Liver (tissue), 9 donors: ENCODE data around the gene IFT57. TPM values are rescaled to one million over a fixed set of nuclear protein-coding genes. Genes with fewer than 3 reads are reported as not detected.

Source experiments
- DNase-seq: peaks from one replicate; pipeline ENCODE4 v3.0.0-alpha.2; 2017; ENCODE audit warnings: low spot score
- H3K27ac ChIP-seq, 2 donors: one replicate each; pipeline ENCODE4 v1.7.0; 2013; ENCODE audit warnings: inconsistent platforms in 2 of 2, low read length in 2 of 2, control low read depth in 1 of 2, low read depth in 1 of 2, mild to moderate bottlenecking in 1 of 2
- H3K27me3 ChIP-seq, 4 donors: one replicate each; pipeline versions ENCODE4 v1.6.1 to v1.7.0; 2013; ENCODE audit warnings: low read length in 3 of 4, inconsistent platforms in 1 of 4, mild to moderate bottlenecking in 1 of 4, moderate library complexity in 1 of 4; ENCODE audit not compliant: control insufficient read depth in 4 of 4, insufficient read depth in 4 of 4
- H3K36me3 ChIP-seq, 4 donors: one replicate each; pipeline versions ENCODE4 v1.6.1 to v1.7.0; 2013; ENCODE audit warnings: low read length in 3 of 4, mild to moderate bottlenecking in 3 of 4, low read depth in 1 of 4, moderate library complexity in 1 of 4; ENCODE audit not compliant: control insufficient read depth in 4 of 4, insufficient read depth in 3 of 4
- H3K4me1 ChIP-seq, 4 donors: one replicate each; pipeline versions ENCODE4 v1.6.1 to v1.7.0; 2013; ENCODE audit warnings: low read length in 3 of 4, mild to moderate bottlenecking in 3 of 4, moderate library complexity in 1 of 4; ENCODE audit not compliant: control insufficient read depth in 4 of 4, insufficient read depth in 4 of 4
- H3K4me3 ChIP-seq, 3 donors: one replicate each; pipeline versions ENCODE4 v1.6.1 to v1.7.0; 2013; ENCODE audit warnings: low read length in 3 of 3, control low read depth in 1 of 3, low read depth in 1 of 3, mild to moderate bottlenecking in 1 of 3
- H3K9ac ChIP-seq, 2 donors: one replicate each; pipeline ENCODE4 v1.7.0; 2013; ENCODE audit warnings: low read length in 2 of 2, mild to moderate bottlenecking in 2 of 2, moderate library complexity in 2 of 2, control low read depth in 1 of 2, low read depth in 1 of 2
- H3K9me3 ChIP-seq, 4 donors: one replicate each; pipeline versions ENCODE4 v1.6.1 to v1.7.0; 2013; ENCODE audit warnings: low read length in 3 of 4; ENCODE audit not compliant: control insufficient read depth in 4 of 4
- EGR1 ChIP-seq, 2 donors: IDR thresholded peaks; 2 replicates each; pipeline ENCODE4 v1.6.1; 2016 to 2018; ENCODE audit warnings: antibody characterized with exemption in 2 of 2, low read depth in 2 of 2
- FOXA1 ChIP-seq: IDR thresholded peaks from 2 replicates; pipeline ENCODE4 v1.6.1; 2016; ENCODE audit warnings: antibody characterized with exemption
- FOXA2 ChIP-seq: IDR thresholded peaks from 2 replicates; pipeline ENCODE4 v1.6.1; 2016; ENCODE audit warnings: antibody characterized with exemption
- GABPA ChIP-seq, 2 donors: IDR thresholded peaks in 1 of 2; conservative IDR thresholded peaks in 1 of 2; 2 replicates each; pipeline ENCODE4 v1.6.1; 2016; ENCODE audit warnings: antibody characterized with exemption in 2 of 2, mild to moderate bottlenecking in 1 of 2, moderate library complexity in 1 of 2
- HNF4A ChIP-seq, 2 donors: conservative IDR thresholded peaks; 2 replicates each; pipeline ENCODE4 v1.6.1; 2016; ENCODE audit warnings: antibody characterized with exemption in 2 of 2, mild to moderate bottlenecking in 2 of 2
- JUND ChIP-seq, 2 donors: IDR thresholded peaks; 2 replicates each; pipeline ENCODE4 v1.6.1; 2016; ENCODE audit warnings: antibody characterized with exemption in 2 of 2
- NR2F2 ChIP-seq: IDR thresholded peaks from 2 replicates; pipeline ENCODE4 v1.6.1; 2016; ENCODE audit warnings: antibody characterized with exemption
- RAD21 ChIP-seq, 2 donors: IDR thresholded peaks; 2 replicates each; pipeline ENCODE4 v1.6.1; 2016; ENCODE audit warnings: antibody characterized with exemption in 2 of 2, mild to moderate bottlenecking in 2 of 2
- RXRA ChIP-seq, 2 donors: IDR thresholded peaks; 2 replicates each; pipeline ENCODE4 v1.6.1; 2017 to 2018; ENCODE audit warnings: antibody characterized with exemption in 2 of 2, mild to moderate bottlenecking in 1 of 2
- SP1 ChIP-seq: IDR thresholded peaks from 2 replicates; pipeline ENCODE4 v1.6.1; 2018; ENCODE audit warnings: antibody characterized with exemption, mild to moderate bottlenecking
- YY1 ChIP-seq: IDR thresholded peaks from 2 replicates; pipeline ENCODE4 v1.6.1; 2016; ENCODE audit warnings: antibody characterized with exemption, mild to moderate bottlenecking
- WGBS: extraction: QIAGEN DNeasy Blood & Tissue Kit; methylation state at CpG from one replicate; pipeline ENCODE4 v1.1.7; 2013; 5-methylcytosine and 5-hydroxymethylcytosine counted together
- polyA plus RNA-seq, 2 donors: library from polyadenylated mRNA; stranded (reverse) in 1 of 2; unstranded in 1 of 2; fragments of 200-250 nt in 1 of 2; fragments of >200 nt in 1 of 2; fragmentation: Nextera tagmentation in 1 of 2; extraction: Ambion mirVana in 1 of 2; gene quantifications; one replicate each; pipeline versions ENCODE4 v1.2.1 to v1.2.3, GENCODE V29; 2013 to 2015
- total RNA-seq, 2 donors: library from RNA; depleted of rRNA; stranded (reverse); fragments of >200 nt; gene quantifications; one replicate each; pipeline ENCODE4 v1.2.3, GENCODE V29; 2014
- TF ChIP-seq, protein P1 (sequence below): IDR thresholded peaks from 2 replicates; pipeline ENCODE4 v1.6.1; 2016; ENCODE audit warnings: antibody characterized with exemption, mild to moderate bottlenecking
- TF ChIP-seq, protein P2 (sequence below): IDR thresholded peaks from 2 replicates; pipeline ENCODE4 v1.6.1; 2016; ENCODE audit warnings: antibody characterized with exemption
- TF ChIP-seq, protein P3 (sequence below): IDR thresholded peaks from 2 replicates; pipeline ENCODE4 v1.6.1; 2016; ENCODE audit warnings: antibody characterized with exemption
- TF ChIP-seq, protein P4 (sequence below): IDR thresholded peaks from 2 replicates; pipeline ENCODE4 v1.6.1; 2016; ENCODE audit warnings: antibody characterized with exemption
- TF ChIP-seq, protein P5 (sequence below): fragments of 150-350 bp; IDR thresholded peaks from 2 replicates; pipeline ENCODE4 v1.5.1; 2017; ENCODE audit warnings: improper control_type of control experiment, low read depth, low read length; ENCODE audit not compliant: missing input control
- donor health status: healthy.
- donor health status: healthy.
- donor health status: healthy.
- donor health status: healthy.
- donor health status: healthy.

The IFT57 gene
- total and polyA plus RNA-seq, 4 donors = 5.2 to 9.2 (median 7.3) TPM

DNA sequence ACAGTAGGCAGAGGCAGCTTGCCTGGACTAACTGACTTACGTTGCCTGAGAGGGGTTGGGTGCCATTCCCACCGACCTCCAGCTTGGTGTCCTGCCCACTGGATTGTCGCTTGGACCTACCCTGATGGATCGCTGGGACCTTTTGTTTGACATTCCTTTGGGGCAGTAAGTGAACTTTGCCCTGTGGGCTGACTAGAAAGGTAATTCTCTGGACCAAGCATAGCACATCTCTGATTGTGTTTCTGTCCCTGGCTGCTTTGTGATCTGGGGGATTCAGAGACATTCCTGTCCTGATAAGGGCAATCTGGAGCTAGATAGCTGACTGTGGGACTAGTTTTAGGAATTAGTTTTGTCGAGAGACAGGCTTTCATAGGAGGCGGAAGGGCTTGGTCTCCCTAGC, 19.5 kb upstream of the IFT57 start:
- no peak overlapping the region for H3K27ac ChIP-seq
- H3K36me3 ChIP-seq = no peaks in the 10 kb centered on the region
- H3K4me1 ChIP-seq = no peaks in the 10 kb centered on the region
- DNase-seq = no peak
- no peak for TF ChIP-seq SP1
- peak in 1 of 2 donors; percentile 3 for TF ChIP-seq HNF4A (conservative IDR thresholded peaks at IDR 0.05)
- TF ChIP-seq NR2F2 = no peak
- no peak for TF ChIP-seq GABPA (IDR thresholded peaks at IDR 0.05 in 1 of 2, conservative IDR thresholded peaks at IDR 0.05 in 1 of 2)
- 58% methylated on average over 6 of the region's 6 CpGs for WGBS
- no peak overlapping the region for H3K9ac ChIP-seq
- no peaks in the 10 kb centered on the region for H3K9me3 ChIP-seq
- H3K4me3 ChIP-seq = no peak overlapping the region
- no peaks in the 10 kb centered on the region for H3K27me3 ChIP-seq

DNA sequence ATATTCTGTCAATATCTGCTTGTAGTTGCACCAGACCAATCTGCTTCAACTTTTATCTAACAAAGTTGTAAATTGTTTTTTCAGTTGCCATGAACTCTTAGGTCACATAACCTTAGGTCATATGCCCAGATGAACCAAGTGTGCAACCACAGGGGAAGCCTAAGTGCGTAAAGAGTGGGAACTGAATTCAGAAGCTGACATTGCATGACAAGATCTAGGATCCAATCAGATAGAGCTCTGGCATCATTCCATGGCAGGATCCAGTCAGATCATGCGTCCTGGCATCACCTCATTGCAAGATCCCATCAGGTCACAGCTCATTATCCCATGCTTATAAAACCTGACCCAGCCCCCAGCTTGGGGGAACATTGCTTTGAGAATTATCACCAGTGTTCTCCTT, 18.9 kb upstream of the IFT57 start:
- Histone ChIP-seq H3K27ac (no peak overlapping the region), H3K4me1 (no peaks in the 10 kb centered on the region), H3K9me3 (no peaks in the 10 kb centered on the region), H3K4me3 (no peak overlapping the region), H3K36me3 (no peaks in the 10 kb centered on the region), H3K9ac (no peak overlapping the region), H3K27me3 (no peaks in the 10 kb centered on the region)
- WGBS = 75% methylated on average over 2 of the region's 2 CpGs
- no peak for TF ChIP-seq GABPA (IDR thresholded peaks at IDR 0.05 in 1 of 2, conservative IDR thresholded peaks at IDR 0.05 in 1 of 2)
- TF ChIP-seq, protein P1, sequence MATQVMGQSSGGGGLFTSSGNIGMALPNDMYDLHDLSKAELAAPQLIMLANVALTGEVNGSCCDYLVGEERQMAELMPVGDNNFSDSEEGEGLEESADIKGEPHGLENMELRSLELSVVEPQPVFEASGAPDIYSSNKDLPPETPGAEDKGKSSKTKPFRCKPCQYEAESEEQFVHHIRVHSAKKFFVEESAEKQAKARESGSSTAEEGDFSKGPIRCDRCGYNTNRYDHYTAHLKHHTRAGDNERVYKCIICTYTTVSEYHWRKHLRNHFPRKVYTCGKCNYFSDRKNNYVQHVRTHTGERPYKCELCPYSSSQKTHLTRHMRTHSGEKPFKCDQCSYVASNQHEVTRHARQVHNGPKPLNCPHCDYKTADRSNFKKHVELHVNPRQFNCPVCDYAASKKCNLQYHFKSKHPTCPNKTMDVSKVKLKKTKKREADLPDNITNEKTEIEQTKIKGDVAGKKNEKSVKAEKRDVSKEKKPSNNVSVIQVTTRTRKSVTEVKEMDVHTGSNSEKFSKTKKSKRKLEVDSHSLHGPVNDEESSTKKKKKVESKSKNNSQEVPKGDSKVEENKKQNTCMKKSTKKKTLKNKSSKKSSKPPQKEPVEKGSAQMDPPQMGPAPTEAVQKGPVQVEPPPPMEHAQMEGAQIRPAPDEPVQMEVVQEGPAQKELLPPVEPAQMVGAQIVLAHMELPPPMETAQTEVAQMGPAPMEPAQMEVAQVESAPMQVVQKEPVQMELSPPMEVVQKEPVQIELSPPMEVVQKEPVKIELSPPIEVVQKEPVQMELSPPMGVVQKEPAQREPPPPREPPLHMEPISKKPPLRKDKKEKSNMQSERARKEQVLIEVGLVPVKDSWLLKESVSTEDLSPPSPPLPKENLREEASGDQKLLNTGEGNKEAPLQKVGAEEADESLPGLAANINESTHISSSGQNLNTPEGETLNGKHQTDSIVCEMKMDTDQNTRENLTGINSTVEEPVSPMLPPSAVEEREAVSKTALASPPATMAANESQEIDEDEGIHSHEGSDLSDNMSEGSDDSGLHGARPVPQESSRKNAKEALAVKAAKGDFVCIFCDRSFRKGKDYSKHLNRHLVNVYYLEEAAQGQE = no peak
- TF ChIP-seq, protein P2, sequence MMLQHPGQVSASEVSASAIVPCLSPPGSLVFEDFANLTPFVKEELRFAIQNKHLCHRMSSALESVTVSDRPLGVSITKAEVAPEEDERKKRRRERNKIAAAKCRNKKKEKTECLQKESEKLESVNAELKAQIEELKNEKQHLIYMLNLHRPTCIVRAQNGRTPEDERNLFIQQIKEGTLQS = no peak
- DNase-seq = no peak

DNA sequence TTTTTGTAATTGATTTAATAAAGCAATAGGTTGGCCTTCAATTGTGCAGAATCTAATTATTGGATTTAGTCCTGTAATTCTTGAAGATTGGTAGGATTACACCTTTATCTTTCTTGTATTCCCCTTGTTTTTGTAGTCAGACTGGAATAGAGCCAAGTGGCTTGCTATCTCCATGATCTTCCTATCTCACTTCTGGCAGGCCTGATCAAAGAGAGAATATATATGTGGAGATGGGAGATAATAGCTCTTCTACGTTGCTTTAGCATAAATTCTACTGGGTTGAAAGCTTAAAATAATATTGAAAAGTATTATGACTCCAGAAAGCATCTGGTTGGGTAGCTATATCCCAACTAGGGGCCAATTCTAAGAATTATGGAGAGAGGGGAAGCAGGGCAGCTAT, 16.9 kb upstream of the IFT57 start:
- WGBS = 82% methylated on average over 1 of the region's 1 CpG
- H3K27me3 ChIP-seq = no peaks in the 10 kb centered on the region
- H3K9ac ChIP-seq = no peak overlapping the region
- TF ChIP-seq, protein P1 = no peak
- TF ChIP-seq, protein P2 = no peak
- no peak for TF ChIP-seq FOXA2
- TF ChIP-seq EGR1 (IDR thresholded peaks at IDR 0.05; ENCODE audit: low read depth in 2 of 2) = no peak
- TF ChIP-seq, protein P3, sequence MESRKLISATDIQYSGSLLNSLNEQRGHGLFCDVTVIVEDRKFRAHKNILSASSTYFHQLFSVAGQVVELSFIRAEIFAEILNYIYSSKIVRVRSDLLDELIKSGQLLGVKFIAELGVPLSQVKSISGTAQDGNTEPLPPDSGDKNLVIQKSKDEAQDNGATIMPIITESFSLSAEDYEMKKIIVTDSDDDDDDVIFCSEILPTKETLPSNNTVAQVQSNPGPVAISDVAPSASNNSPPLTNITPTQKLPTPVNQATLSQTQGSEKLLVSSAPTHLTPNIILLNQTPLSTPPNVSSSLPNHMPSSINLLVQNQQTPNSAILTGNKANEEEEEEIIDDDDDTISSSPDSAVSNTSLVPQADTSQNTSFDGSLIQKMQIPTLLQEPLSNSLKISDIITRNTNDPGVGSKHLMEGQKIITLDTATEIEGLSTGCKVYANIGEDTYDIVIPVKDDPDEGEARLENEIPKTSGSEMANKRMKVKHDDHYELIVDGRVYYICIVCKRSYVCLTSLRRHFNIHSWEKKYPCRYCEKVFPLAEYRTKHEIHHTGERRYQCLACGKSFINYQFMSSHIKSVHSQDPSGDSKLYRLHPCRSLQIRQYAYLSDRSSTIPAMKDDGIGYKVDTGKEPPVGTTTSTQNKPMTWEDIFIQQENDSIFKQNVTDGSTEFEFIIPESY = no peak
- TF ChIP-seq NR2F2 = no peak
- TF ChIP-seq GABPA (IDR thresholded peaks at IDR 0.05 in 1 of 2, conservative IDR thresholded peaks at IDR 0.05 in 1 of 2) = no peak
- TF ChIP-seq, protein P4, sequence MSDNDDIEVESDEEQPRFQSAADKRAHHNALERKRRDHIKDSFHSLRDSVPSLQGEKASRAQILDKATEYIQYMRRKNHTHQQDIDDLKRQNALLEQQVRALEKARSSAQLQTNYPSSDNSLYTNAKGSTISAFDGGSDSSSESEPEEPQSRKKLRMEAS = no peak
- no peak for TF ChIP-seq HNF4A (conservative IDR thresholded peaks at IDR 0.05)
- no peak for TF ChIP-seq RAD21 (IDR thresholded peaks at IDR 0.05)
- TF ChIP-seq FOXA1 = no peak
- TF ChIP-seq YY1 = no peak
- no peak for TF ChIP-seq RXRA (IDR thresholded peaks at IDR 0.05)
- TF ChIP-seq, protein P5, sequence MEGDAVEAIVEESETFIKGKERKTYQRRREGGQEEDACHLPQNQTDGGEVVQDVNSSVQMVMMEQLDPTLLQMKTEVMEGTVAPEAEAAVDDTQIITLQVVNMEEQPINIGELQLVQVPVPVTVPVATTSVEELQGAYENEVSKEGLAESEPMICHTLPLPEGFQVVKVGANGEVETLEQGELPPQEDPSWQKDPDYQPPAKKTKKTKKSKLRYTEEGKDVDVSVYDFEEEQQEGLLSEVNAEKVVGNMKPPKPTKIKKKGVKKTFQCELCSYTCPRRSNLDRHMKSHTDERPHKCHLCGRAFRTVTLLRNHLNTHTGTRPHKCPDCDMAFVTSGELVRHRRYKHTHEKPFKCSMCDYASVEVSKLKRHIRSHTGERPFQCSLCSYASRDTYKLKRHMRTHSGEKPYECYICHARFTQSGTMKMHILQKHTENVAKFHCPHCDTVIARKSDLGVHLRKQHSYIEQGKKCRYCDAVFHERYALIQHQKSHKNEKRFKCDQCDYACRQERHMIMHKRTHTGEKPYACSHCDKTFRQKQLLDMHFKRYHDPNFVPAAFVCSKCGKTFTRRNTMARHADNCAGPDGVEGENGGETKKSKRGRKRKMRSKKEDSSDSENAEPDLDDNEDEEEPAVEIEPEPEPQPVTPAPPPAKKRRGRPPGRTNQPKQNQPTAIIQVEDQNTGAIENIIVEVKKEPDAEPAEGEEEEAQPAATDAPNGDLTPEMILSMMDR = no peak
- no peak for TF ChIP-seq JUND (IDR thresholded peaks at IDR 0.05)

More for the DNA sequence above, 16.9 kb upstream of the IFT57 start:
- H3K27ac ChIP-seq = no peak overlapping the region
- H3K4me1 ChIP-seq = no peaks in the 10 kb centered on the region
- no peak overlapping the region for H3K4me3 ChIP-seq
- no peaks in the 10 kb centered on the region for H3K9me3 ChIP-seq
- no peaks in the 10 kb centered on the region for H3K36me3 ChIP-seq
- DNase-seq = no peak
